Spinal cord (tissue), 10 donors: Measurements from ENCODE around the gene SPOCK3. TPM values are rescaled to one million over a fixed set of nuclear protein-coding genes. Genes with fewer than 3 reads are reported as not detected.
"Not testable (repeated sequence)": the region's sequence is repeated elsewhere in the genome, so short reads cannot be mapped to it uniquely, and the experiment has no call there.

Experiments
- DNase-seq, 6 donors: peaks; one replicate each; pipeline versions ENCODE4 v3.0.0 to v3.0.0-alpha.2; 2013 to 2015; ENCODE audit warnings: low spot score in 6 of 6, low read depth in 4 of 6
- H3K27ac ChIP-seq: one replicate; pipeline ENCODE4 v1.5.1; 2013; ENCODE audit warnings: low read depth, low read length, control low read depth
- H3K27me3 ChIP-seq: one replicate; pipeline ENCODE4 v1.6.1; 2013; ENCODE audit warnings: low read length; ENCODE audit not compliant: control insufficient read depth, insufficient read depth
- H3K36me3 ChIP-seq: one replicate; pipeline ENCODE4 v1.6.1; 2013; ENCODE audit warnings: low read length; ENCODE audit not compliant: control insufficient read depth, insufficient read depth
- H3K4me1 ChIP-seq: one replicate; pipeline ENCODE4 v1.6.1; 2013; ENCODE audit warnings: low read length; ENCODE audit not compliant: control insufficient read depth, insufficient read depth
- H3K4me3 ChIP-seq: one replicate; pipeline ENCODE4 v1.5.1; 2013; ENCODE audit warnings: low read depth, low read length, control low read depth
- H3K9me3 ChIP-seq: one replicate; pipeline ENCODE4 v1.6.1; 2013; ENCODE audit warnings: low read length; ENCODE audit not compliant: control insufficient read depth, insufficient read depth
- WGBS: methylation state at CpG from one replicate; pipeline ENCODE4 v1.1.5; 2013; ENCODE audit warnings: missing lambda C conversion rate; ENCODE audit not compliant: insufficient coverage; 5-methylcytosine and 5-hydroxymethylcytosine counted together
- polyA plus RNA-seq, 2 donors: library from polyadenylated mRNA; unstranded; fragments of 120-200 nt; gene quantifications; one replicate each; pipeline ENCODE4 v1.2.1, GENCODE V29; 2013; ENCODE audit not compliant: insufficient read length in 2 of 2
- total RNA-seq, 2 donors: library from RNA; depleted of rRNA in 1 of 2; stranded (reverse); fragments of 120-200 nt in 1 of 2; fragments of >200 nt in 1 of 2; gene quantifications; one replicate each; pipeline versions ENCODE4 v1.2.3 to v1.2.4, GENCODE V29; 2013 to 2014
- donor health status: healthy.

SPOCK3 gene
- total and polyA plus RNA-seq, 4 donors = 21.3 to 139 (median 86.1) TPM

GRCh38 chr4:166895771-166896170 lies 338.5 kb downstream of the SPOCK3 start:
- Histone ChIP-seq H3K27ac (no peak overlapping the region), H3K9me3 (no peaks in the 10 kb centered on the region), H3K4me1 (no peaks in the 10 kb centered on the region), H3K36me3 (no peaks in the 10 kb centered on the region), H3K27me3 (no peaks in the 10 kb centered on the region), H3K4me3 (no peak overlapping the region)
- WGBS = 73% methylated on average over 1 of the region's 1 CpG
- DNase-seq = no peak

GRCh38 chr4:166887457-166887856 lies 346.8 kb downstream of the SPOCK3 start:
- H3K9me3 ChIP-seq = no peaks in the 10 kb centered on the region
- H3K36me3 ChIP-seq = no peaks in the 10 kb centered on the region
- H3K4me3 ChIP-seq = no peak overlapping the region
- H3K27ac ChIP-seq = no peak overlapping the region
- no peaks in the 10 kb centered on the region for H3K4me1 ChIP-seq
- WGBS = no CpG with 5 or more reads among the region's 1 CpG
- H3K27me3 ChIP-seq = no peaks in the 10 kb centered on the region
- DNase-seq = no peak

- H3K9me3 ChIP-seq = no peaks in the 10 kb centered on the region
- DNase-seq = peak in 1 of 6 donors; percentile 59
- no peak overlapping the region for H3K27ac ChIP-seq
- H3K27me3 ChIP-seq = no peaks in the 10 kb centered on the region
- no peaks in the 10 kb centered on the region for H3K36me3 ChIP-seq
- no peak overlapping the region for H3K4me3 ChIP-seq
- WGBS = no CpG with 5 or more reads among the region's 2 CpGs
- H3K4me1 ChIP-seq = no peaks in the 10 kb centered on the region
These were observed 347.6 kb downstream of the SPOCK3 start for GRCh38 chr4:166886718-166887117.

GRCh38 chr4:166882221-166882620 lies 352.1 kb downstream of the SPOCK3 start:
- DNase-seq = no peak
- Histone ChIP-seq H3K9me3 (no peaks in the 10 kb centered on the region), H3K27me3 (no peaks in the 10 kb centered on the region), H3K36me3 (no peaks in the 10 kb centered on the region), H3K4me1 (no peaks in the 10 kb centered on the region), H3K27ac (no peak overlapping the region), H3K4me3 (no peak overlapping the region)
- no CpG with 5 or more reads among the region's 2 CpGs for WGBS

GRCh38 chr4:166875821-166876220 lies 358.5 kb downstream of the SPOCK3 start:
- no peaks in the 10 kb centered on the region for H3K36me3 ChIP-seq
- no peaks in the 10 kb centered on the region for H3K9me3 ChIP-seq
- 100% methylated on average over 2 of the region's 5 CpGs for WGBS
- H3K27ac ChIP-seq = no peak overlapping the region
- H3K27me3 ChIP-seq = no peaks in the 10 kb centered on the region
- H3K4me3 ChIP-seq = no peak overlapping the region
- H3K4me1 ChIP-seq = no peaks in the 10 kb centered on the region
- DNase-seq = no peak

GRCh38 chr4:166862032-166862431 lies 372.3 kb downstream of the SPOCK3 start:
- Histone ChIP-seq H3K4me1 (no peaks in the 10 kb centered on the region), H3K36me3 (no peaks in the 10 kb centered on the region), H3K9me3 (no peaks in the 10 kb centered on the region), H3K27me3 (no peaks in the 10 kb centered on the region), H3K4me3 (no peak overlapping the region), H3K27ac (no peak overlapping the region)
- WGBS = 86% methylated on average over 1 of the region's 1 CpG
- DNase-seq = no peak

- 97% methylated on average over 22 of the region's 23 CpGs for WGBS
- DNase-seq, H3K4me3 ChIP-seq, H3K4me1 ChIP-seq, H3K9me3 ChIP-seq, H3K27me3 ChIP-seq, H3K36me3 ChIP-seq, H3K27ac ChIP-seq: not testable (repeated sequence)
These were observed 383.9 kb downstream of the SPOCK3 start for GRCh38 chr4:166850398-166850797.

- no peak for DNase-seq
- no peak overlapping the region for H3K4me3 ChIP-seq
- H3K9me3 ChIP-seq = no peaks in the 10 kb centered on the region
- no peaks in the 10 kb centered on the region for H3K27me3 ChIP-seq
- H3K4me1 ChIP-seq = no peaks in the 10 kb centered on the region
- H3K36me3 ChIP-seq = peaks cover 7% of the 10 kb centered on the region
- no peak overlapping the region for H3K27ac ChIP-seq
These were observed 387.4 kb downstream of the SPOCK3 start for GRCh38 chr4:166846939-166847338.

- Histone ChIP-seq H3K27me3 (no peaks in the 10 kb centered on the region), H3K27ac (no peak overlapping the region), H3K36me3 (peaks cover 7% of the 10 kb centered on the region), H3K4me1 (no peaks in the 10 kb centered on the region), H3K4me3 (no peak overlapping the region), H3K9me3 (no peaks in the 10 kb centered on the region)
- DNase-seq = no peak
- 95% methylated on average over 22 of the region's 24 CpGs for WGBS
These were observed 391.5 kb downstream of the SPOCK3 start for GRCh38 chr4:166842795-166843261.

- no CpG with 5 or more reads among the region's 4 CpGs for WGBS
- no peaks in the 10 kb centered on the region for H3K9me3 ChIP-seq
- no peak for DNase-seq
- H3K27ac ChIP-seq = no peak overlapping the region
- H3K27me3 ChIP-seq = no peaks in the 10 kb centered on the region
- H3K4me3 ChIP-seq = no peak overlapping the region
- peaks cover 7% of the 10 kb centered on the region for H3K36me3 ChIP-seq
- H3K4me1 ChIP-seq = no peaks in the 10 kb centered on the region
These were observed 394.6 kb downstream of the SPOCK3 start for GRCh38 chr4:166839615-166840251.
